Colonic mucosa (tissue), 4 donors: ENCODE data around the gene PIK3C3. TPM values are rescaled to one million over a fixed set of nuclear protein-coding genes. Genes with fewer than 3 reads are reported as not detected.

Experiments used
- DNase-seq: peaks from one replicate; pipeline ENCODE4 v3.0.0-alpha.2; 2020
- H3K27ac ChIP-seq: fragments of 200-600 bp; one replicate; pipeline ENCODE4 v1.8.0; 2021
- H3K27me3 ChIP-seq: fragments of 200-600 bp; one replicate; pipeline ENCODE4 v1.8.0; 2021
- H3K36me3 ChIP-seq: fragments of 200-600 bp; one replicate; pipeline ENCODE4 v1.8.0; 2021
- H3K4me1 ChIP-seq: fragments of 200-600 bp; one replicate; pipeline ENCODE4 v1.8.0; 2021; ENCODE audit warnings: mild to moderate bottlenecking
- H3K4me3 ChIP-seq: fragments of 200-600 bp; one replicate; pipeline ENCODE4 v1.8.0; 2021
- H3K9ac ChIP-seq, 2 donors: one replicate each; pipeline ENCODE4 v1.7.0; 2013; ENCODE audit warnings: control low read depth in 2 of 2, low read depth in 2 of 2, low read length in 2 of 2
- H3K9me3 ChIP-seq: fragments of 200-600 bp; one replicate; pipeline ENCODE4 v1.8.0; 2021
- intact Hi-C: fragments of 100-400 bp; cut with DNase I; formaldehyde crosslinking; loops from one replicate; pipeline ENCODE4 v1.14.1; 2022
- total RNA-seq, 2 donors: library from RNA; stranded (reverse); fragmentation: NEBNext Ultra II Directional in 1 of 2; extraction: Animal tissue kit (Norgen Biotek cat#: 25700) in 1 of 2; gene quantifications; one replicate each; pipeline ENCODE4 v1.2.1, GENCODE V29; 2021
- TF ChIP-seq, protein P1 (sequence below): fragments of 200-600 bp; IDR thresholded peaks from one replicate; pipeline ENCODE4 v1.8.0; 2022; ENCODE audit warnings: antibody characterized with exemption, mild to moderate bottlenecking
- donor health status: healthy.
- donor health status: DM: no; HTN: no; CAD: no.
- donor health status: DM: no; HTN: no; CAD: no.

The PIK3C3 gene
- total RNA-seq, 2 donors from 2014 or later = 32.0 to 40.3 TPM

DNA sequence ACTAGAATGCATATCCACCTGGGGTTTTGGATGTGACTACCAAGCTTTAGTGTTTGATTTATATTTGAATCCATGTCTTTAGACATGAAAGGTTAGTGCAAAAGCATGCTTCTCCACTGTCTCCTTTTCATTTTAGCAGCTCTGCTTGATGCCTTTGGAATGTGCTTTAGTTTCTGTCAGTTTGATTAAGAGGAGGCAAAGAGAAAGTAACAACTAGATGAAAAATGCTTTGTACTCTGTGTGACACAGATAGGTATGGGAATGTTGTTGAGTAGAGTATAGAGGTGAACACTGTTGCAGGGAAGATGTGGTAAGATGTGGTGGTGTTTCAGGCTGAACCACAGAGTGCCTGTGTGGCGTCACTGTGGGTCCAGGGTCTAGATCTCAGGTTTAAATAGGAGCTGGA, 19.8 kb downstream of the PIK3C3 start:
- Histone ChIP-seq H3K27ac (no peak overlapping the region), H3K9me3 (no peaks in the 10 kb centered on the region), H3K4me3 (no peak overlapping the region), H3K9ac (no peak overlapping the region), H3K4me1 (no peaks in the 10 kb centered on the region), H3K36me3 (no peaks in the 10 kb centered on the region), H3K27me3 (no peaks in the 10 kb centered on the region)
- intact Hi-C loops = no loop called here
- DNase-seq = no peak
- TF ChIP-seq, protein P1, sequence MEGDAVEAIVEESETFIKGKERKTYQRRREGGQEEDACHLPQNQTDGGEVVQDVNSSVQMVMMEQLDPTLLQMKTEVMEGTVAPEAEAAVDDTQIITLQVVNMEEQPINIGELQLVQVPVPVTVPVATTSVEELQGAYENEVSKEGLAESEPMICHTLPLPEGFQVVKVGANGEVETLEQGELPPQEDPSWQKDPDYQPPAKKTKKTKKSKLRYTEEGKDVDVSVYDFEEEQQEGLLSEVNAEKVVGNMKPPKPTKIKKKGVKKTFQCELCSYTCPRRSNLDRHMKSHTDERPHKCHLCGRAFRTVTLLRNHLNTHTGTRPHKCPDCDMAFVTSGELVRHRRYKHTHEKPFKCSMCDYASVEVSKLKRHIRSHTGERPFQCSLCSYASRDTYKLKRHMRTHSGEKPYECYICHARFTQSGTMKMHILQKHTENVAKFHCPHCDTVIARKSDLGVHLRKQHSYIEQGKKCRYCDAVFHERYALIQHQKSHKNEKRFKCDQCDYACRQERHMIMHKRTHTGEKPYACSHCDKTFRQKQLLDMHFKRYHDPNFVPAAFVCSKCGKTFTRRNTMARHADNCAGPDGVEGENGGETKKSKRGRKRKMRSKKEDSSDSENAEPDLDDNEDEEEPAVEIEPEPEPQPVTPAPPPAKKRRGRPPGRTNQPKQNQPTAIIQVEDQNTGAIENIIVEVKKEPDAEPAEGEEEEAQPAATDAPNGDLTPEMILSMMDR = no peak

DNA sequence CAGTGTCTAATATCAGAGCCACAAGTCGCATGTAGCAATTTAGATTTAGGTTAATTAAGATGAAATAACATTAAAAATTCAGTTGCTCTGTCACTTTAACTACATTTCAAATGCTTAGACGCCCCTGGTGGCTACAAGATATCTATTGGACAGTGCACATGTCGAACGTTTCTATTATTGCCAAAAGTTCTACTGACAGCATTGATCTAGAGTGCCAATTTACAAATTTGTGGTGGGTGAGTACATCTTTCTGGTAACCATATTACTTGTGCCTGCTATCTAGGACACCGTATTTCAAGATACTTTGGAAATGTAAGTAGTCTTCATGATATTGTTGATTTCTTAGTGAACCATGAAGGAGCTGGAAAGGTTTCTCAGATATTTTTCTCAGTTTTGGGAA, 20.2 kb downstream of the PIK3C3 start:
- DNase-seq = no peak
- Histone ChIP-seq H3K9me3 (no peaks in the 10 kb centered on the region), H3K27ac (no peak overlapping the region), H3K4me3 (no peak overlapping the region), H3K4me1 (no peaks in the 10 kb centered on the region), H3K36me3 (no peaks in the 10 kb centered on the region), H3K9ac (no peak overlapping the region), H3K27me3 (no peaks in the 10 kb centered on the region)
- intact Hi-C loops = no loop called here
- TF ChIP-seq, protein P1 = no peak

DNA sequence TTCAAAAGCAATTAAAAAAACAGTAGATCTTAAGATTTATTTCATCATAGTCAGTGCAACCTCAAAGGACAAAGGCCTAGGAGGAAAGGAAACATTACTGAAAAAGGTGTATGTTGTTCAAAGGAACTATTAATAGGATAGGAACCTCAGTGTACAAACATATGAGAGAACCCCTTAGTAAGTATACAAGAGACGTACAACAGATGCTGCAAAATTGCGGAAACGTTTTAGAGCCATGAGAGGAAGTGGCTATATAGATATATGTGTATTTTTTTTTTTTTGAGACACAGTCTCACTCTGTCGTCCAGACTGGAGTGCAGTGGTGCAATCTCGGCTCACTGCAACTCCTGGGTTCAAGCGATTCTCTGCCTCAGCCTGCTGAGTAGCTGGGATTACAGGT, 22.2 kb downstream of the PIK3C3 start:
- Histone ChIP-seq H3K36me3 (no peaks in the 10 kb centered on the region), H3K4me1 (no peaks in the 10 kb centered on the region), H3K9me3 (no peaks in the 10 kb centered on the region), H3K27me3 (no peaks in the 10 kb centered on the region), H3K27ac (no peak overlapping the region), H3K4me3 (no peak overlapping the region), H3K9ac (no peak overlapping the region)
- TF ChIP-seq, protein P1 = no peak
- DNase-seq = no peak
- intact Hi-C loops = no loop called here

DNA sequence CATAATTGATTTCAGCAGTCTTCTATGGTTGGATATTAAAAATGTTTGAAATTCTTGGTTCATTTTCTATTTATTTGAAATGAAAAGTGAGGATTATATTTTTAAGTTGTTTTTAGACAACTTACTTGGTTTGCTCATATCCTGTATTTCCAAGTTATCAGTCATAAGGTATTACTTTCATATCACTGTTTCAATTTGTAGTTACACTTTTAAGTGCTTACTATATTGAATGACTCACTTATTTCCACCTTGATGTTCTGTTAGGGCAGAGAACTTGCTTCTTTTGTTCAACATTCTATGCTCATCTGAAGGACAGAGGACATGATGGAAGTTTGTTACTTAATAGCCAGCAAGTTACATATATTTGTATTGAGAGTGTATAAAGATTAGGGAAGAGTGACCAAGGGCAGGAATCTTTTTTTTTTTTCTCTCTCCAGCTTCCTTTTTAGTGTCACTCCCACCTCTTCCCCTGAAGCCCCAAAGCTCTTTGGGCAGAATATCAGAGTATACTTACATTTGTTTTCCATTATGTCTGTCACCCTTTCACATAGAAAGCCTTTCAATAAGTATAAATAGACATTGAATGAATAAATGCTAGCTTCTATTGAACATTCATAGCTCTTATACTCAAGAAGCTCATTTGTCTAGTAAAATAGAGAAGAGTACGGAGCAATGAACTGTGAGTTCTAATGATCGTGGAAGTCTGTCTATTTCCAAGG, 28.1 kb downstream of the PIK3C3 start:
- H3K27me3 ChIP-seq = no peaks in the 10 kb centered on the region
- no peaks in the 10 kb centered on the region for H3K9me3 ChIP-seq
- H3K4me3 ChIP-seq = no peak overlapping the region
- no peak overlapping the region for H3K27ac ChIP-seq
- no peaks in the 10 kb centered on the region for H3K4me1 ChIP-seq
- H3K9ac ChIP-seq = no peak overlapping the region
- intact Hi-C loops = no loop called here
- H3K36me3 ChIP-seq = no peaks in the 10 kb centered on the region
- TF ChIP-seq, protein P1 = no peak
- DNase-seq = no peak

DNA sequence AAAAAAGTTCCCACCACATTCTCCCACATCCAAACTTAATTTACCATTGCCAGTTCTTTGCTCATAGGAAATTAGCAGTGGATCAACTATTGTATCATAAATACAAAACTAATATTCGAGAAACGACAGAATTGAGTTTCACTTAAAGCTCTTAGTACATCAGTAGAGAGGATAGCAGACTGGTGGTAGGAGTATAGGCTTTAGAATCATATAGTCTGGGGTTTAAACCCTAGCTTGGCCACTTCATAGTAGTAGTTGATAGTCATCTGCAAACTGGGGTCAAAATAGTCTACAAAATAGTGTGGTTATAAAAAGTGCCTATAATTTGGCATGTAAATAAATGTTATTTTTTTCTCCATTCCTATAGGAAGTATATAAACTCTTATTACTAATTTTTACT, 30.9 kb downstream of the PIK3C3 start:
- intact Hi-C loops = no loop called here
- Histone ChIP-seq H3K27me3 (no peaks in the 10 kb centered on the region), H3K27ac (no peak overlapping the region), H3K36me3 (no peaks in the 10 kb centered on the region), H3K9me3 (no peaks in the 10 kb centered on the region), H3K4me1 (no peaks in the 10 kb centered on the region), H3K4me3 (no peak overlapping the region), H3K9ac (no peak overlapping the region)
- TF ChIP-seq, protein P1 = no peak
- no peak for DNase-seq
